Choroid plexus epithelial cell (primary cell): ENCODE results near the gene CYP1B1.

Experiments used
- DNase-seq: peaks from one replicate; pipeline ENCODE4 v3.0.0-alpha.2; 2010; ENCODE audit warnings: low read depth
- H3K4me3 ChIP-seq: 2 replicates; pipeline ENCODE4 v1.5.1; 2011; ENCODE audit warnings: low read depth, mild to moderate bottlenecking, control low read depth, low read length, moderate library complexity
- CTCF ChIP-seq: conservative IDR thresholded peaks from 2 replicates; pipeline ENCODE4 v1.5.1; 2011; ENCODE audit warnings: low read depth, mild to moderate bottlenecking, control low read depth, inconsistent platforms, low read length, moderate library complexity

Gene CYP1B1

GRCh38 chr2:38079116-38080052, 3.4 kb upstream of the CYP1B1 start:
- no peak for DNase-seq
- no peak overlapping the region for H3K4me3 ChIP-seq
- TF ChIP-seq CTCF: no peak

GRCh38 chr2:38077431-38077769, 1.4 kb upstream of the CYP1B1 start:
- no peak for DNase-seq
- no peak for TF ChIP-seq CTCF
- peak overlapping the region; percentile 83 for H3K4me3 ChIP-seq

- TF ChIP-seq CTCF: peak; percentile 31
- peak; percentile 92 for DNase-seq
- peak overlapping the region; percentile 83 for H3K4me3 ChIP-seq
These were observed 919 bp upstream of the CYP1B1 start for GRCh38 chr2:38076710-38077430.

- TF ChIP-seq CTCF: peak; percentile 36
- peak; percentile 94 for DNase-seq
- peak overlapping the region; percentile 83 for H3K4me3 ChIP-seq
These were observed 280 bp upstream of the CYP1B1 start for GRCh38 chr2:38076152-38076709.

GRCh38 chr2:38074764-38075506, 1.0 kb downstream of the CYP1B1 start:
- no peak for TF ChIP-seq CTCF
- H3K4me3 ChIP-seq: peak overlapping the region; percentile 83
- peak; percentile 71 for DNase-seq

GRCh38 chr2:38074058-38074763, 1.7 kb downstream of the CYP1B1 start:
- DNase-seq: peak; percentile 57
- TF ChIP-seq CTCF: no peak

More at GRCh38 chr2:38074058-38074763, 1.7 kb downstream of the CYP1B1 start:
- H3K4me3 ChIP-seq: peak overlapping the region; percentile 83
